RWPE2 (cell line): Measurements from ENCODE around the gene OLFM4.

Experiments
- ATAC-seq: fragments of 200-7000 bp; cut with Tn5 transposase; 3 replicates; pipeline ENCODE4 v1.9.1; 2021; ENCODE audit warnings: low read depth
- DNase-seq: peaks from one replicate; pipeline ENCODE4 v3.0.0-alpha.2; 2020; ENCODE audit warnings: low spot score
- H3K27ac ChIP-seq: fragments of 450-650 bp; 2 replicates; pipeline ENCODE4 v1.5.1; 2017; ENCODE audit warnings: mild to moderate bottlenecking; ENCODE audit not compliant: poor library complexity, severe bottlenecking
- H3K27me3 ChIP-seq: fragments of 250-450 bp; sonication (Bioruptor Pico); 2 replicates; pipeline ENCODE4 v1.5.1; 2021; ENCODE audit warnings: mild to moderate bottlenecking, moderate library complexity; ENCODE audit not compliant: insufficient read depth, poor library complexity, severe bottlenecking
- H3K36me3 ChIP-seq: fragments of 250-450 bp; sonication (Bioruptor Pico); 2 replicates; pipeline ENCODE4 v1.5.1; 2020; ENCODE audit warnings: low read depth, mild to moderate bottlenecking, moderate library complexity
- H3K4me1 ChIP-seq: fragments of 250-450 bp; sonication (Bioruptor Pico); 2 replicates; pipeline ENCODE4 v1.5.1; 2021; ENCODE audit warnings: mild to moderate bottlenecking, moderate library complexity; ENCODE audit not compliant: insufficient read depth, poor library complexity, severe bottlenecking
- H3K4me3 ChIP-seq: fragments of 250-450 bp; sonication (Bioruptor Pico); 2 replicates; pipeline ENCODE4 v1.5.1; 2021; ENCODE audit warnings: mild to moderate bottlenecking, moderate library complexity; ENCODE audit not compliant: severe bottlenecking
- H3K9me3 ChIP-seq: fragments of 250-450 bp; sonication (Bioruptor Pico); 2 replicates; pipeline ENCODE4 v1.5.1; 2021; ENCODE audit warnings: mild to moderate bottlenecking, moderate library complexity; ENCODE audit not compliant: severe bottlenecking
- TF ChIP-seq, protein P1 (sequence below): fragments of 450-650 bp; IDR thresholded peaks from one replicate; pipeline ENCODE4 v1.5.1; 2017; ENCODE audit warnings: mild to moderate bottlenecking, moderate library complexity; ENCODE audit not compliant: poor library complexity, severe bottlenecking

The OLFM4 gene

DNA sequence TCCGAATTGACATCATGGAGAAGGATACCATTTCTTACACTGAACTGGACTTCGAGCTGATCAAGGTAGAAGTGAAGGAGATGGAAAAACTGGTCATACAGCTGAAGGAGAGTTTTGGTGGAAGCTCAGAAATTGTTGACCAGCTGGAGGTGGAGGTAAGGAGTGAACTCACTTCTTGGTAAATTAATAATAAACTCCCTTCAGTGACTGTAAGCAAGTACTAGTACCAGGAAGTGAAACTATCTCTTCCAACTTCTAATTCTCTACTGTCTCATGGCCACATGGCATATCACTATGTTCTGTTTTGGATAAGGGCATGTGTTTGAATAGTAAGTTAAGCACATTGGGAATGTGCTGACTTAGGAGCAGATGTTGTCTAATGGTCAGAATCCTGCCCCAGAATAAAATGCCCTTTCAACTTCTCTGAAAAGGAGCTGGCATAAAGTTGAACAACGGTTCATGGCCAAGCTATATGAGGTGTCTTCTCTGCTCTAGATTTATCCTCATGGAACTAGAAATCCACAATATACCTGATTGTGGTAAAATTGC, 13.4 kb downstream of the OLFM4 start:
- H3K4me1 ChIP-seq: no peaks in the 10 kb centered on the region
- no peaks in the 10 kb centered on the region for H3K9me3 ChIP-seq
- no peak overlapping the region for H3K27ac ChIP-seq
- no peak for ATAC-seq
- no peaks in the 10 kb centered on the region for H3K27me3 ChIP-seq
- DNase-seq: no peak
- TF ChIP-seq, protein P1, sequence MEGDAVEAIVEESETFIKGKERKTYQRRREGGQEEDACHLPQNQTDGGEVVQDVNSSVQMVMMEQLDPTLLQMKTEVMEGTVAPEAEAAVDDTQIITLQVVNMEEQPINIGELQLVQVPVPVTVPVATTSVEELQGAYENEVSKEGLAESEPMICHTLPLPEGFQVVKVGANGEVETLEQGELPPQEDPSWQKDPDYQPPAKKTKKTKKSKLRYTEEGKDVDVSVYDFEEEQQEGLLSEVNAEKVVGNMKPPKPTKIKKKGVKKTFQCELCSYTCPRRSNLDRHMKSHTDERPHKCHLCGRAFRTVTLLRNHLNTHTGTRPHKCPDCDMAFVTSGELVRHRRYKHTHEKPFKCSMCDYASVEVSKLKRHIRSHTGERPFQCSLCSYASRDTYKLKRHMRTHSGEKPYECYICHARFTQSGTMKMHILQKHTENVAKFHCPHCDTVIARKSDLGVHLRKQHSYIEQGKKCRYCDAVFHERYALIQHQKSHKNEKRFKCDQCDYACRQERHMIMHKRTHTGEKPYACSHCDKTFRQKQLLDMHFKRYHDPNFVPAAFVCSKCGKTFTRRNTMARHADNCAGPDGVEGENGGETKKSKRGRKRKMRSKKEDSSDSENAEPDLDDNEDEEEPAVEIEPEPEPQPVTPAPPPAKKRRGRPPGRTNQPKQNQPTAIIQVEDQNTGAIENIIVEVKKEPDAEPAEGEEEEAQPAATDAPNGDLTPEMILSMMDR: no peak
- no peak overlapping the region for H3K4me3 ChIP-seq
- no peaks in the 10 kb centered on the region for H3K36me3 ChIP-seq

DNA sequence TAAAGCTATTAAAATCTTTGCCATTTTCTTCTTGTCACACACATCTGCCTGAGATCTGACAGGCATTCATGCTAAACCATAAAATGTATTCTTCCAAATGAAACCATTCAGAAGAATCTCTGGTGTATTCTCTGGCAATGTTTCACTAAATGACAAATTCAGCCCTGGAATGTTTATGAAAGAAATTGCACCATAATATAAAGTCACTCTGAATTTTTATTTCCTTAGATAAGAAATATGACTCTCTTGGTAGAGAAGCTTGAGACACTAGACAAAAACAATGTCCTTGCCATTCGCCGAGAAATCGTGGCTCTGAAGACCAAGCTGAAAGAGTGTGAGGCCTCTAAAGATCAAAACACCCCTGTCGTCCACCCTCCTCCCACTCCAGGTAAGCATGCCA, 14.3 kb downstream of the OLFM4 start:
- ATAC-seq (no peak), DNase-seq (no peak)
- H3K4me1 ChIP-seq: no peaks in the 10 kb centered on the region
- no peak overlapping the region for H3K27ac ChIP-seq
- no peak overlapping the region for H3K4me3 ChIP-seq
- H3K36me3 ChIP-seq: no peaks in the 10 kb centered on the region
- H3K9me3 ChIP-seq: no peaks in the 10 kb centered on the region
- TF ChIP-seq, protein P1: no peak
- H3K27me3 ChIP-seq: no peaks in the 10 kb centered on the region

DNA sequence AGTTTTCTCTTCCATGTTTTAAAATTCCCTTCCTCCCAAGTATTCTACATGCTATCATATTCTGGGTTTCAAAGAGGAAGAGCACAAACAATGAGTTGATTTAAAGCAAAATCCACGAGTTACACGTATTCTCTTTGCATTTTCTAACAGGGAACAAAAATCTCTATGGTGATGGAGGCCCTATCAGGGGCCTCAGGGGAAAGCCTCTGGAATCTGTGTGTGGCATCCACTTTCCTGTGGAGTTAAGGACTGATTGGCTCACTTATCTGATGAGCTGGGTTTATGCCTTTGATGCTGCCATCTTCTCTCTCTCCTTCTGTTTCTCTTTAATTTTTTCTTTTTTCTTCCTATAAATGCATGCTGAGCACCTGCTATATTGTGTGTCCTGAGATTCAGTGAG, 14.8 kb downstream of the OLFM4 start:
- H3K36me3 ChIP-seq: no peaks in the 10 kb centered on the region
- H3K27me3 ChIP-seq: no peaks in the 10 kb centered on the region
- no peak overlapping the region for H3K4me3 ChIP-seq
- no peak for DNase-seq
- no peak overlapping the region for H3K27ac ChIP-seq
- H3K9me3 ChIP-seq: no peaks in the 10 kb centered on the region
- H3K4me1 ChIP-seq: no peaks in the 10 kb centered on the region
- TF ChIP-seq, protein P1: no peak
- ATAC-seq: no peak

DNA sequence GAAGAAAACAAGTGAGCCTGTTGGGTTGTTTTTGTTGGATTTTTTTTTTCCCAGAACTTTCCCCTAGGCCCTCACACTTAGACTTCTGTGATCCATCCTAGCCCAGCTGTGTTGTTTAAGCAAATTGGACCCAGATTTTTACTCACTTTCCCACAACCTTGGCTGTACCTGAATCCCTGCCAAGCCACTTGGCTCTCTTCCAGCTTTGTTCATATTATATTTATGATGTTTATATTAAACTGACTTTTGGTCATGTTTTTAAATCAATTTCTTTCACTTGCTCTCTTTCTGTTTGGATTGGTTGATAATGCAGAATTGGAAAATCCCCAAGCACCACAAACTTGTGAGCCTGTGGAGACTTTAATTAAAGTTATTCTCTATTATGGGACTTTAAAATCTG, 16.6 kb downstream of the OLFM4 start:
- Histone ChIP-seq H3K27ac (no peak overlapping the region), H3K27me3 (no peaks in the 10 kb centered on the region), H3K4me1 (no peaks in the 10 kb centered on the region), H3K9me3 (no peaks in the 10 kb centered on the region), H3K4me3 (no peak overlapping the region), H3K36me3 (no peaks in the 10 kb centered on the region)
- ATAC-seq: no peak
- no peak for DNase-seq
- TF ChIP-seq, protein P1: no peak

DNA sequence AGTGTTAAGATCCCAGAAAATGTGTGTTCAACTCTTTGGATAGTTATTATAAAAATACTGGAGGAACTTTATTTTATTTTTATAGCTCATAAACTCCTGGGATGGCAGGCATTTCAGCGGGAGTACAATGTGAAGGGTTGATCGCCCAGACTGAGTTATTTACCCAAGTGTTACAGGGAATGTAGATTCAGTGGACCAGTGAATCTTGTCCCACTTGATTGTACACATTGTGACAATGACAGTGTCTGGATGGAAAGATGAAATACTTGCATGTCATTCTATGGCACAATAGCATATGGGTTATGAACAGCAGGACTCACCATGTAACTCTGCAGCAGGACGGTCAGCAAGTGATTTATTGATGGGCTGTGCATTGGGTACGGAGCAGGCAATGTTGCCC, 20.3 kb downstream of the OLFM4 start:
- no peaks in the 10 kb centered on the region for H3K9me3 ChIP-seq
- no peaks in the 10 kb centered on the region for H3K36me3 ChIP-seq
- H3K4me1 ChIP-seq: no peaks in the 10 kb centered on the region
- H3K27ac ChIP-seq: no peak overlapping the region
- DNase-seq: no peak
- no peak for ATAC-seq
- no peaks in the 10 kb centered on the region for H3K27me3 ChIP-seq
- TF ChIP-seq, protein P1: no peak
- no peak overlapping the region for H3K4me3 ChIP-seq
